Measurements from ENCODE around the gene SUMO3. TPM values are rescaled to one million over a fixed set of nuclear protein-coding genes. Genes with fewer than 3 reads are reported as not detected.

SUMO3 gene
- 10 to 100 TPM; 81.5 to 82.6 TPM for total RNA-seq

GRCh38 chr21:44817914-44818639, at the start of gene SUMO3:
Gene SUMO3, minus strand, starts transcription at chr21:44818062. Its CDS starts 94 bp downstream, at chr21:44817968.
- Mint-ChIP-seq H3K27me3 (peaks cover 2% of the 10 kb centered on the region), H3K9me3 (peaks cover 6% of the 10 kb centered on the region), H3K36me3 (peaks cover 2% of the 10 kb centered on the region), H3K27ac (no peak within 1 kb of the TSS), H3K4me3 (peak within 1 kb of the TSS; percentile 73), H3K4me1 (peaks cover 8% of the 10 kb centered on the region)
- ATAC-seq (ENCODE audit: low read depth) (peak; percentile 73), DNase-seq (peak; percentile 99)
- POLR2A ChIA-PET, result interaction anchor here (0.9 to 1.1 kb wide), 6 partner anchors 16 to 101 kb away, joined by 3 to 10 read pairs (median 4); partner anchors contain the start of gene UBE2G2

GRCh38 chr21:44867464-44867863, 49.6 kb upstream of the SUMO3 start:
- H3K4me3 Mint-ChIP-seq, result peak overlapping the region; percentile 10
- H3K27me3 Mint-ChIP-seq, result no peaks in the 10 kb centered on the region
- H3K4me1 Mint-ChIP-seq, result peaks cover 71% of the 10 kb centered on the region
- DNase-seq (no peak), ATAC-seq (ENCODE audit: low read depth) (no peak)
- POLR2A ChIA-PET, result interaction anchor here (0.7 kb wide), 1 partner anchor 50 kb away, joined by 4 read pairs; the partner anchor contains the start of gene SUMO3
- H3K9me3 Mint-ChIP-seq, result no peaks in the 10 kb centered on the region
- H3K27ac Mint-ChIP-seq, result no peak overlapping the region
- peaks cover 28% of the 10 kb centered on the region for H3K36me3 Mint-ChIP-seq

DNA sequence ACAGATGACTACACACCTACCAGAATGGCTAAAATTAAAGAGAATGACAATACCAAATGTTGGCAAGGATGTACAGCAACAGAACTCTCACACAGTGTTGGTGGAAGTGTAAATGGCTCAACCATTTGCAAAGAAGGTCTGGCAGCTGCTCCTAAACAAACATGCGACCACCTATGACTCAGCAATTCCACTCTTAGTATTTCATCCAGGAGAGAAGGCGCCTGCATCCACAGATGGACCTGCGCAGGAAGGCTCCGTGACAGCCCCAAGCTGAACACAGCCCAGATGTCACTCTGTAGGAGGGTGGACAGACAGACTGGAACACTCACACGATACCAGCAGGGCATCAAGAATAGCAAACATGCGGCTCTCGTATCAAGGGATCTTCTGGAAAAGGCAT, 48.9 kb upstream of the SUMO3 start:
- H3K27me3 Mint-ChIP-seq, result no peaks in the 10 kb centered on the region
- ATAC-seq (ENCODE audit: low read depth) (no peak), DNase-seq (no peak)
- H3K27ac Mint-ChIP-seq, result peak overlapping the region; percentile 72
- POLR2A ChIA-PET, result interaction anchor here (0.7 kb wide), 1 partner anchor 65 kb away, joined by 3 read pairs; no protein-coding TSS in a partner anchor
- peaks cover 27% of the 10 kb centered on the region for H3K36me3 Mint-ChIP-seq
- H3K4me1 Mint-ChIP-seq, result peaks cover 64% of the 10 kb centered on the region
- H3K4me3 Mint-ChIP-seq, result peak overlapping the region; percentile 29
- H3K9me3 Mint-ChIP-seq, result no peaks in the 10 kb centered on the region

GRCh38 chr21:44865561-44866280, 47.9 kb upstream of the SUMO3 start:
- Mint-ChIP-seq H3K4me3 (peak overlapping the region; percentile 29), H3K9me3 (no peaks in the 10 kb centered on the region), H3K27me3 (no peaks in the 10 kb centered on the region), H3K36me3 (peaks cover 27% of the 10 kb centered on the region), H3K27ac (peak overlapping the region; percentile 72), H3K4me1 (peaks cover 59% of the 10 kb centered on the region)
- ATAC-seq (ENCODE audit: low read depth) (no peak), DNase-seq (no peak)
- POLR2A ChIA-PET, result no interaction called here

DNA sequence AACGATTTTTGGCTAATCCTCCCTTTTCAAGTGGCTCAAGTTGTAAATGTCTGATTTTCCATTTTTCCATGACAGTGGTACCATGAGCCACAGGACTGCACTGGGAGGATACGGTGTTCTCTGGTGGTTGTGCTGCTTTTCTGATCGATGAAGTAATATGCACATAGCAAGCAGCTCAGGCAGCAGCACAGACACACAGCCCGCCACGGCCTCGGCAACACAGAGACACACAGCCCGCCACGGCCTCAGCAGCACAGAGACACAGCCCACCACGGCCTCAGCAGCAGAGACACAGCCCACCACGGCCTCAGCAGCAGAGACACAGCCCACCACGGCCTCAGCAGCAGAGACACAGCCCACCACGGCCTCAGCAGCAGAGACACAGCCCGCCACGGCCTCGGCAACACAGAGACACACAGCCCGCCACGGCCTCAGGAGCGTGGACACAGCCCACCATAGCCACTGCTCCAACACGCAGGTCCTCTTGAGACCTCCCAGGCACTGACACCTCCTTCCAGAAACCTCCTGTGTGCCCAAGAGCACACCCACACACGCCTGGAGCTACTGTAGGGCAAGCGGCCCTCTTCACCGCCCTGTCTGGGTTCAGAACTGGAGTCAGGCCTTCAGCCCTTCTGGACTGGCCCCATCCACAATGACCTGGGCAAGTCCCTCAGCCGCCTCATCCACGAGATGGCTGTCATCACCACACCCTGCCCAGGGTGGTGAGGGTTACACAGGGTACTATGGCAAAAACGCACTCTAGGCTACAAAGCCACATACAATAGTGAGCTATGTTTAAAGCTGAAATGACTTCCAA, 45.2 kb upstream of the SUMO3 start:
- no peak overlapping the region for H3K27ac Mint-ChIP-seq
- no peaks in the 10 kb centered on the region for H3K27me3 Mint-ChIP-seq
- H3K9me3 Mint-ChIP-seq, result no peaks in the 10 kb centered on the region
- peaks cover 38% of the 10 kb centered on the region for H3K4me1 Mint-ChIP-seq
- peaks cover 24% of the 10 kb centered on the region for H3K36me3 Mint-ChIP-seq
- ATAC-seq (ENCODE audit: low read depth) (no peak), DNase-seq (no peak)
- H3K4me3 Mint-ChIP-seq, result no peak overlapping the region
- POLR2A ChIA-PET, result no interaction called here

DNA sequence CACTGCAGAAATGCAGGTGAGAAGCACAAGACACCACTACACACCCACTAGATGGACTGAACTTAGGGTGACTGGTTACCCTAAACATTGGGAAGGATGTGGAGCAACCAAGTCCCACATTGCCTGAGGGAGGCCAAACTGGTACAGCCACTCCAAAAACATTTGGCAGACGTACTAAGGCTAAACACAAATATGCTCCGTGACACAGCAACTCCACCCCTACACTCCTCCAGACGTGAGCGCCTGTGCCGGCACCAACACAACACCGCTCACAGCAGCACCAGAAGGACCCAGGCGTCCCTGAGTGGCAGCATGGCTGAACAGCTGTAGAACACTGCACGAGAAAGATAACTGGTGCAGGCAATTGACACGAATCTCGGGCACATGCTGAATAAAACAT, 40.9 kb upstream of the SUMO3 start:
- ATAC-seq (ENCODE audit: low read depth) (no peak), DNase-seq (no peak)
- peaks cover 24% of the 10 kb centered on the region for H3K36me3 Mint-ChIP-seq
- no peak overlapping the region for H3K4me3 Mint-ChIP-seq
- H3K27ac Mint-ChIP-seq, result no peak overlapping the region
- POLR2A ChIA-PET, result interaction anchor here (0.6 to 0.7 kb wide), 2 partner anchors 8 to 61 kb away, joined by 3 read pairs; no protein-coding TSS in a partner anchor
- H3K27me3 Mint-ChIP-seq, result no peaks in the 10 kb centered on the region
- H3K4me1 Mint-ChIP-seq, result peaks cover 8% of the 10 kb centered on the region
- no peaks in the 10 kb centered on the region for H3K9me3 Mint-ChIP-seq

DNA sequence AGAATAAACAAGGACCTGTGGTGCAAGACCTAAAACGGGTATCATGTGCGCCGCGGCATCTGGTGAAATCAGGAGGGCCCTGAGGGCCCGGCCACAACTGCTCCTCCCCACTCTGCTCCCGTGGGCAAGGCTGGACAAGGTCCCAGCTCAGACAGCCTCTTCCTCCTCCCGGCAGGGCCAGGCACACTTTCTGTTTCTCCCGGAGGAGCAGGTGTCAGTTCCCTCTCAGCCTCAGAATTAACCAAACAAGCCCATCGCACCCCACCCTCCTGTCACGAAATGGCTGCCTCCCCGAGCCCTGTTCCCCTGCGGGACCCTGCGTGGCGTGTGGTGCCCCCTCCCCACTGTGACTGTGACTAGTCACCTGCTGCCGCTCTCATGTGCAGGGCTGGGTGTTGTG, 40.4 kb upstream of the SUMO3 start:
- DNase-seq (no peak), ATAC-seq (ENCODE audit: low read depth) (no peak)
- Mint-ChIP-seq H3K27ac (no peak overlapping the region), H3K9me3 (no peaks in the 10 kb centered on the region), H3K27me3 (no peaks in the 10 kb centered on the region), H3K4me1 (peaks cover 4% of the 10 kb centered on the region), H3K4me3 (no peak overlapping the region), H3K36me3 (peaks cover 23% of the 10 kb centered on the region)
- POLR2A ChIA-PET, result interaction anchor here (0.7 kb wide), 1 partner anchor 61 kb away, joined by 3 read pairs; no protein-coding TSS in a partner anchor

DNA sequence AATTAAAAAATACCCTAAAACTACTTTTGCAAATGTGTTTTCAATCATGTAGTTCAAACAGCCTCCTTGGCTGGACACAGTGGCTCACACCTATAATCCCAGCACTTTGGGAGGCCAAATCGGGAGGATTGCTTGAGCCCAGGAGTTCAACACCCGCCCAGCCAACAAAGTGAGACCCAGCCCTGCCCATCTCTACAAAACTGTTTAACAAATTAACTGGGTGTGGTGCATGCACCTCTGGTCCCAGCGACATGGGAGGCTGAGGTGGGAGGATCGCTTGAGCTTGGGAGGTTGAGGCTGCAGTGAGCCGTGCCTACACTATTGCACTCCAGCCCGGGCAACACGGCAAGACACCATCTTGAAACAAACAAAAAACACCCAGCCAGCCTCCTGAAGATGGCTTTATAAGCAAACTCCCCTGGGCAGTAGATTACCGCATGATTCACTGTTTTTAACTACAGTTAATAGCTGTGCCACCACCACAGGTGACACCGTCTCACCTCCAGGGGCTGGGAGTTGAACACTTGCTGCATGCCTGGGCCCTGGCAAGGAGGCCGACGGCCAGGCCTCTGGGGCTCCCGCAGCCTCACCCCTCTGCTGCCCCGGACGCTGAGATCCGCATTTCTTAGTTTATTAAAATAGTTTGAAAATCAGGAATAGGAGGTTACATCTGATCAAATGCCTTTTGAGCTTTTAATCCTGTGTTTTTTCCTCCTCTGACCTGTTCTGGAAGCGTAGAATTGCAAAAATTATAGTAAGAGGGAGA, 39.4 kb upstream of the SUMO3 start:
- no peak overlapping the region for H3K27ac Mint-ChIP-seq
- peaks cover 4% of the 10 kb centered on the region for H3K4me1 Mint-ChIP-seq
- POLR2A ChIA-PET, result no interaction called here
- no peaks in the 10 kb centered on the region for H3K9me3 Mint-ChIP-seq
- no peak for DNase-seq
- H3K27me3 Mint-ChIP-seq, result no peaks in the 10 kb centered on the region
- peaks cover 21% of the 10 kb centered on the region for H3K36me3 Mint-ChIP-seq
- no peak overlapping the region for H3K4me3 Mint-ChIP-seq
- no peak for ATAC-seq (ENCODE audit: low read depth)

GRCh38 chr21:44856131-44856530, 38.3 kb upstream of the SUMO3 start:
- no peak overlapping the region for H3K27ac Mint-ChIP-seq
- POLR2A ChIA-PET, result no interaction called here
- H3K4me1 Mint-ChIP-seq, result peaks cover 11% of the 10 kb centered on the region
- H3K4me3 Mint-ChIP-seq, result no peak overlapping the region
- H3K27me3 Mint-ChIP-seq, result no peaks in the 10 kb centered on the region
- no peak for DNase-seq
- H3K36me3 Mint-ChIP-seq, result peaks cover 20% of the 10 kb centered on the region
- no peaks in the 10 kb centered on the region for H3K9me3 Mint-ChIP-seq
- ATAC-seq (ENCODE audit: low read depth), result no peak

DNA sequence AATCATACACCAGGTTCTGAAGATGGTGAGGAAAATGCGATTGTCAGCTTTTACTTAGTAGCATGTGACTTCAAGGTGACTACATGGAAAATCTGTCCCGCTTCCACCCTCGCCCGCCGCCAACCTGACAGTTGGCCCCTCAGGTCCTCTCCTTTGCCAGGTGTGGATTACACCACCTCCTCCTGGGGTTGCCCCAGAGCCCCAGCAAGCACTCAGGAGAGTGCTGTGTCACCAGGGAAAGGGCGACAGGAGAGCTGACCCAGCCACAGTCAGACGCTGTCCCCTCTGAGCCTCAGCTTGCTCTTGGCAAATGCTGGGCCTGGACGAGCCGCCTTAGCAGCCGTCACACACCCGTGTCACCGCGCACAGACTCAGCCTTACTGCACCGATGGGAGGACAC, 37.7 kb upstream of the SUMO3 start:
- no peak for ATAC-seq (ENCODE audit: low read depth)
- Mint-ChIP-seq H3K4me1 (peaks cover 9% of the 10 kb centered on the region), H3K27ac (no peak overlapping the region), H3K9me3 (no peaks in the 10 kb centered on the region), H3K4me3 (no peak overlapping the region), H3K27me3 (no peaks in the 10 kb centered on the region), H3K36me3 (peaks cover 22% of the 10 kb centered on the region)
- no peak for DNase-seq
- POLR2A ChIA-PET, result no interaction called here

- ATAC-seq (ENCODE audit: low read depth) (no peak), DNase-seq (no peak)
- POLR2A ChIA-PET, result no interaction called here
- Mint-ChIP-seq H3K36me3 (peaks cover 22% of the 10 kb centered on the region), H3K27ac (no peak overlapping the region), H3K9me3 (no peaks in the 10 kb centered on the region), H3K4me3 (no peak overlapping the region), H3K27me3 (no peaks in the 10 kb centered on the region), H3K4me1 (peaks cover 9% of the 10 kb centered on the region)
These were observed 37.0 kb upstream of the SUMO3 start for GRCh38 chr21:44854664-44855446.

GRCh38 chr21:44854391-44854663, 36.5 kb upstream of the SUMO3 start:
- Mint-ChIP-seq H3K27me3 (no peaks in the 10 kb centered on the region), H3K4me1 (peaks cover 9% of the 10 kb centered on the region), H3K27ac (no peak overlapping the region), H3K4me3 (no peak overlapping the region), H3K9me3 (no peaks in the 10 kb centered on the region), H3K36me3 (peaks cover 22% of the 10 kb centered on the region)
- no peak for DNase-seq
- no peak for ATAC-seq (ENCODE audit: low read depth)
- POLR2A ChIA-PET, result no interaction called here

Measured in activated naive CD8-positive, alpha-beta T cell treated with anti-CD3 and anti-CD28 coated beads, Interleukin-2, amount 10 ng/mL, durations not matched to agents 7 days and 5 days (primary cell).